GM12878 (cell line): ENCODE measurements around the gene IER2. TPM values are rescaled to one million over a fixed set of nuclear protein-coding genes. Genes with fewer than 3 reads are reported as not detected.
A peak's percentile ranks its signal among the peaks of the same experiment; 100 is the strongest.

Source experiments
- ATAC-seq: fragments of 200-7000 bp; cut with Tn5 transposase; 3 replicates; pipeline ENCODE4 v1.9.1; 2020; ENCODE audit warnings: mild to moderate bottlenecking, moderate library complexity
- BruUV-seq: library from RNA; stranded (reverse); fragments of 400-500 nt; replicated peaks from 2 replicates; lab custom pipeline; 2021; lab: Mats Ljungman, UMichigan
- CTCF ChIA-PET: fragments of 300-600 bp; sonication (Branson Sonifier 250); formaldehyde crosslinking; extraction: SDS; loops from one replicate; lab custom pipeline; 2021; ENCODE audit warnings: inconsistent platforms; lab: Yijun Ruan, JAX
- POLR2A ChIA-PET: fragments of 350-600 bp; formaldehyde crosslinking; extraction: SDS; loops from one replicate; lab custom pipeline; 2021; ENCODE audit warnings: inconsistent platforms; lab: Charles Lee
- RAD21 ChIA-PET: fragments of 300-600 bp; sonication (Branson Sonifier 250); formaldehyde crosslinking; loops from one replicate; lab custom pipeline; 2023; ENCODE audit warnings: antibody characterized with exemption; ENCODE audit not compliant: unreplicated experiment; lab: Charles Lee
- SMC1A ChIA-PET: fragments of 300-600 bp; sonication (Branson Sonifier 250); formaldehyde crosslinking; loops from one replicate; lab custom pipeline; 2023; ENCODE audit not compliant: unreplicated experiment, uncharacterized antibody; lab: Charles Lee
- DNase-seq: peaks from one replicate; pipeline ENCODE4 v3.0.0-alpha.2; 2011; ENCODE audit warnings: low read depth, low spot score
- FAIRE-seq: peaks from 3 replicates; lab custom pipeline; 2011; peaks lifted over from hg19 to GRCh38; lab: Jason Lieb, UNC
- H2AFZ ChIP-seq: 2 replicates; pipeline ENCODE4 v1.6.0; 2011; ENCODE audit warnings: low read depth, low read length, control low read depth; ENCODE audit not compliant: control insufficient read depth
- H3K27ac ChIP-seq: 2 replicates; pipeline ENCODE4 v1.5.1; 2011; ENCODE audit warnings: control low read depth; ENCODE audit not compliant: control insufficient read depth, insufficient read depth
- H3K27me3 ChIP-seq, 2 experiments: replicated peaks in 1 of 2; 2 replicates each; pipeline versions ENCODE4 v1.6.0 to v1.6.1; 2011; ENCODE audit warnings: low read length in 1 of 2; ENCODE audit not compliant: control insufficient read depth in 2 of 2, insufficient read depth in 2 of 2
- H3K36me3 ChIP-seq, 2 experiments: 2 replicates each; pipeline ENCODE4 v1.5.1; 2011; ENCODE audit warnings: low read length in 1 of 2; ENCODE audit not compliant: control insufficient read depth in 2 of 2, insufficient read depth in 2 of 2
- H3K4me1 ChIP-seq: 2 replicates; pipeline ENCODE4 v1.6.1; 2011; ENCODE audit warnings: mild to moderate bottlenecking, low read length, moderate library complexity, mixed read lengths; ENCODE audit not compliant: control insufficient read depth, insufficient read depth
- H3K4me2 ChIP-seq: 2 replicates; pipeline ENCODE4 v1.6.0; 2011; ENCODE audit warnings: control low read depth; ENCODE audit not compliant: control insufficient read depth, insufficient read depth
- H3K4me3 ChIP-seq: fragments of 200-600 bp; sonication (generic); 2 replicates; pipeline ENCODE4 v1.5.1; 2016
- H3K79me2 ChIP-seq: 2 replicates; pipeline ENCODE4 v1.6.0; 2011; ENCODE audit warnings: low read length; ENCODE audit not compliant: control insufficient read depth, insufficient read depth
- H3K9ac ChIP-seq: 2 replicates; pipeline ENCODE4 v1.8.0; 2011; ENCODE audit warnings: low read length, control low read depth, mixed read lengths; ENCODE audit not compliant: control insufficient read depth, insufficient read depth
- H3K9me3 ChIP-seq: replicated peaks from 3 replicates; pipeline ENCODE4 v1.5.1; 2011; ENCODE audit warnings: mild to moderate bottlenecking, low read length; ENCODE audit not compliant: control insufficient read depth, insufficient read depth
- H4K20me1 ChIP-seq: 2 replicates; pipeline ENCODE4 v1.6.0; 2011; ENCODE audit not compliant: control insufficient read depth, insufficient read depth
- BCL11A ChIP-seq: IDR thresholded peaks from 2 replicates; pipeline ENCODE4 v1.6.1; 2011; ENCODE audit warnings: low read depth, low read length
- CBX5 ChIP-seq: sonication (generic); IDR thresholded peaks from 2 replicates; pipeline ENCODE4 v1.6.1; 2016; ENCODE audit warnings: low read depth, moderate library complexity, mild to moderate bottlenecking, inconsistent platforms
- EZH2 ChIP-seq: IDR thresholded peaks from 2 replicates; pipeline ENCODE4 v1.6.1; 2012; ENCODE audit warnings: low read depth, mild to moderate bottlenecking, control low read depth, inconsistent platforms, low read length, borderline replicate concordance; ENCODE audit not compliant: control insufficient read depth
- HDAC6 ChIP-seq: fragments of 200-600 bp; sonication (generic); IDR thresholded peaks from one replicate; pipeline ENCODE4 v1.8.0; 2017; ENCODE audit warnings: antibody characterized with exemption; ENCODE audit not compliant: unreplicated experiment
- MYB ChIP-seq: fragments of 150-350 bp; IDR thresholded peaks from 2 replicates; pipeline ENCODE4 v1.6.1; 2014; ENCODE audit warnings: mild to moderate bottlenecking, low read depth, low read length, borderline replicate concordance
- NFYA ChIP-seq: IDR thresholded peaks from 2 replicates; pipeline ENCODE4 v1.6.1; 2011; ENCODE audit warnings: low read depth, mild to moderate bottlenecking, low read length, improper control_type of control experiment, borderline replicate concordance
- NR2C2 ChIP-seq: IDR thresholded peaks from 2 replicates; pipeline ENCODE4 v1.6.1; 2011; ENCODE audit warnings: borderline replicate concordance, low read depth; ENCODE audit not compliant: control insufficient read depth, insufficient read length
- RAD21 ChIP-seq: IDR thresholded peaks from 2 replicates; pipeline ENCODE4 v1.6.1; 2011; ENCODE audit warnings: mild to moderate bottlenecking, low read depth, low read length, moderate library complexity; ENCODE audit not compliant: insufficient read depth
- RB1 ChIP-seq: fragments of 450-650 bp; formaldehyde crosslinking; IDR thresholded peaks from 2 replicates; pipeline ENCODE4 v1.6.1; 2017; ENCODE audit warnings: mild to moderate bottlenecking, borderline replicate concordance
- RBBP5 ChIP-seq: fragments of 200-600 bp; sonication (generic); conservative IDR thresholded peaks from 2 replicates; pipeline ENCODE4 v1.6.1; 2016
- RELA ChIP-seq: fragments of 450-650 bp; IDR thresholded peaks from 2 replicates; pipeline ENCODE4 v1.8.0; 2014; ENCODE audit warnings: borderline replicate concordance; ENCODE audit not compliant: partially characterized antibody
- SMAD1 ChIP-seq: fragments of 450-650 bp; IDR thresholded peaks from 2 replicates; pipeline ENCODE4 v1.6.1; 2018; ENCODE audit warnings: mild to moderate bottlenecking, low read depth; ENCODE audit not compliant: partially characterized antibody
- SMARCA5 ChIP-seq: fragments of 450-650 bp; IDR thresholded peaks from 2 replicates; pipeline ENCODE4 v1.6.1; 2017; ENCODE audit warnings: mild to moderate bottlenecking
- SRF ChIP-seq, 2 experiments: IDR thresholded peaks; 2 replicates each; pipeline ENCODE4 v1.6.1; 2011; ENCODE audit warnings: low read depth in 2 of 2, low read length in 2 of 2, mild to moderate bottlenecking in 1 of 2, moderate library complexity in 1 of 2
- TARDBP ChIP-seq: IDR thresholded peaks from 2 replicates; pipeline ENCODE4 v1.6.1; 2016; ENCODE audit warnings: borderline replicate concordance
- TCF3 ChIP-seq: IDR thresholded peaks from 2 replicates; pipeline ENCODE4 v1.6.1; 2012; ENCODE audit warnings: low read depth, mild to moderate bottlenecking, low read length, borderline replicate concordance; ENCODE audit not compliant: insufficient read depth
- YY1 ChIP-seq: IDR thresholded peaks from 2 replicates; pipeline ENCODE4 v1.6.1; 2011; ENCODE audit warnings: low read depth, mild to moderate bottlenecking, low read length
- WGBS: methylation state at CpG from one replicate; pipeline ENCODE4 v1.1.6; 2016; ENCODE audit warnings: low lambda C conversion rate; ENCODE audit not compliant: insufficient replicate concordance, insufficient coverage; ENCODE audit errors: missing lambda C conversion rate; 5-methylcytosine and 5-hydroxymethylcytosine counted together
- in situ Hi-C: fragments of 300-500 bp; cut with MboI; formaldehyde crosslinking; loops from 9 replicates; pipeline ENCODE4 v1.14.3; 2018; ENCODE audit warnings: mixed read lengths
- intact Hi-C: fragments of 100-400 bp; cut with micrococcal nuclease; formaldehyde crosslinking; loops from one replicate; pipeline ENCODE4 v1.14.2; 2022; ENCODE audit not compliant: unreplicated experiment
- polyA plus RNA-seq, 11 experiments: library from polyadenylated mRNA; depleted of rRNA in 4 of 11; unstranded in 6 of 11; stranded (reverse) in 5 of 11; fragments of >200 nt; fragmentation: Nextera tagmentation in 4 of 11; fragmentation: Illumina TruSeq in 1 of 11; extraction: Ambion mirVana in 4 of 11; extraction: Trizol in 1 of 11; gene quantifications; 1 replicate in 1 of 11; 2 replicates in 10 of 11; pipeline versions ENCODE4 v1.2.1 to v1.2.3, GENCODE V29; 2011 to 2016; ENCODE audit warnings: inconsistent platforms in 2 of 11, missing spikeins in 2 of 11, low read depth in 1 of 11
- total RNA-seq, 4 experiments: library from RNA; depleted of rRNA in 3 of 4; stranded (reverse); fragments of >200 nt in 3 of 4; fragmentation: Illumina TruSeq in 1 of 4; extraction: Trizol in 1 of 4; gene quantifications; 2 replicates each; pipeline versions ENCODE4 v1.2.1 to v1.2.3, GENCODE V29; 2013 to 2021
- TF ChIP-seq, protein P1 (sequence below): IDR thresholded peaks from 2 replicates; pipeline ENCODE4 v1.6.1; 2011; ENCODE audit warnings: low read depth, low read length, improper control_type of control experiment, borderline replicate concordance
- TF ChIP-seq, protein P2 (sequence below), 3 experiments: IDR thresholded peaks in 2 of 3; conservative IDR thresholded peaks in 1 of 3; 2 replicates each; pipeline ENCODE4 v1.5.1; 2011; ENCODE audit warnings: low read depth in 3 of 3, low read length in 3 of 3, mild to moderate bottlenecking in 3 of 3, control low read depth in 2 of 3, moderate library complexity in 2 of 3, inconsistent platforms in 1 of 3, mixed read lengths in 1 of 3; ENCODE audit not compliant: control insufficient read depth in 2 of 3, insufficient read depth in 1 of 3; ENCODE audit errors: extremely low read depth in 1 of 3

Gene IER2
- total and polyA plus RNA-seq, 10 of the 15 experiments (the other 5 are each of a cell fraction or from before 2014, with no cell fraction given): 2.8 to 94.5 (median 24.9) TPM

DNA sequence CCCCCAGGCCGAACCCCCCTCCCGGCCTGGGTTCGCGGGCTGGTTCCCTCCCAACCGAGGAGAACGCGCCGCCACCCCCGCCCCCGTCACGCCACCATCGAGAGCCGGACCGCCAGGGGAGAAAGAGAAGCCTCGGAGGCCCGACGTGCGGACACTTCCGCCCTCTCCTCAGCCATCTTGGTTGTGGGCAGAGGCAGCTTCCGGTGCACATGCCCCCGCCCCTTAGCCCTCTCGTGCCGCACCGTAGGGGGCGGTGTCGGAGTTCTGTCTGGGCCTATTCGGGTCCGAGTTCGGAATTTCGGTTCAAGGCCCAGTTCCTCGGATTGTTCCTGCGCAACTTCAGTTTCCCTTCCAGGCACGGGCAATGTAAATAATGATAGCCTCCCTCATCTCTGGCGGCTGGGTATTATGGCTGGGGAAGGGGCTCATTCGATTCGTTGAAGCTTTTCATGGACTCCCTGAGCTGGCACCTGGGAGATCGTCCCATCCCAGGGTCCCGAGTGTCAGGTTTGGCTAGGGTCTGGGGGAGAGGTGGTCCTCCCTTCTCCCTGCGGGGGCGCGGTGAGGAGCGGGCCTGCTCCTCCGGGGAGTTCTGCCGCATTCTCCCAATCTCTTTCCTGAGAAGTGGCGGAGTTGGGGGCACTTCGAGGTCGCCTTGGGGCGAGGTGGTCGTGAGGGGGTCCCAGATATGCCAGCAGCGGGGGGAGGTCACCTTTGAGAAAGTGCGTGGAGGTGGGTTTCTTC is at the start of gene IER2, which contains the start of gene STX10 (continued):
- TF ChIP-seq TCF3 (0 out of 2 replicates have a peak, but pooled peaks have one; percentile 8), SMARCA5 (peak; percentile 81; the same call in 1 of the 2 replicates), BCL11A (no peak), CBX5 (no peak), NR2C2 (no peak), SRF (IDR thresholded peaks at IDR 0.05; ENCODE audit: low read depth in 2 of 2, low read length in 2 of 2) (0 out of 4 replicates have a peak, but pooled peaks have one; percentile 21 to 33), HDAC6 (no peak), YY1 (peak; percentile 100), RELA (peak; percentile 40)

DNA sequence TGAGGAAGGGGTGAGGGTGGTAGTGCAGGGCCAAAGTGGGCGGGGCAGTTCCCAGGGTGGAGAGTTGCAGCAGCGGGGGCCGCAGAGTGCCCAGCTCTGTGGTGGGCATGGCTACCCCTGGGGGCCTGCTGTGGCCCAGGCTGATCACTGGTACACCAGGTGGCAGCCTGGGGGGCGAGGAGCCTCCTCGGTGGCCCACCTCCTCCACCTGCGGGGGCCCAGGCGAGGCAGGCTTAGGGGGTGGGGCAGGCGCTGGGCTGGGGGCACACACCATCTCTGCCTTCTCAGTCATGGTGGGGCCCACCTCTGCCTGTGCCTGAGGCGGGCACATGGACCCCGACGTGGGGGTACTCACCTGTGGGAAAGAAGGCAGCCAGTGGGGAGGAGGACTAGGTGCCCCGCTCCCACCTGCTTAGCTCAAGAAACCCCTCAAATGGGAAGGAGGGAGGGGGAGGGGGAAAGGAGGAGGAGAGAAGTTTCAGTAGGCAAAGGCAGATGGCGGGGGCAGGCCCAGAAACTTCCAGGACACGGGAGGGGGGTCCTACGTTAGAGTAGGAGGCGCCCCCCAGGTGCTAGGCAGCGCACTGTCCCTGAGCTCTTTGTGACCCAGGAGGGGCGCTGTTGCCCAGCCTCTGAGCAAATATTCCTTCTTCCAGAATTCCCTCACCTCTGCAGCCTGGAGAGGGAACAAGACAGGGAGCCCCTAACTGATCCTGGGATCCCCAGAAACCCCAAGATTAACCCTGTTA is 49.2 kb upstream of the IER2 start:
- ATAC-seq (no peak), FAIRE-seq (no peak), DNase-seq (no peak)
- SMC1A ChIA-PET: interaction anchor here (0.7 kb wide), 1 partner anchor 16 kb away, joined by 3 read pairs; no protein-coding TSS in a partner anchor
- H2AFZ ChIP-seq: no peak overlapping the region
- BruUV-seq: no TSS peak
- no peaks in the 10 kb centered on the region for H4K20me1 ChIP-seq
- POLR2A ChIA-PET: interaction anchor here (0.5 to 1.4 kb wide), 6 partner anchors 17 to 145 kb away, joined by 3 to 9 read pairs (median 4); partner anchors contain the start of gene NACC1
- in situ Hi-C loops (no loop called here), intact Hi-C loops (loop anchor here (5.0 kb wide), 2 partner anchors 51 to 161 kb away; partner anchors contain the start of genes IER2 and STX10)
- no peaks in the 10 kb centered on the region; a peak in 1 of 4 replicates for H3K36me3 ChIP-seq
- CTCF ChIA-PET: interaction anchor here (0.6 to 3.0 kb wide), 13 partner anchors 12 to 225 kb away, joined by 3 to 13 read pairs (median 4); partner anchors contain the start of gene NACC1
- no peak overlapping the region; the same call in none of the 2 replicates for H3K4me2 ChIP-seq
- peaks cover 47% of the 10 kb centered on the region for H3K4me1 ChIP-seq
- RAD21 ChIA-PET: no interaction called here
- H3K9me3 ChIP-seq: no peaks in the 10 kb centered on the region; the same call in 2 of the 3 replicates
- peaks cover 2 to 4% of the 10 kb centered on the region in 2 experiments for H3K27me3 ChIP-seq
- no peak overlapping the region for H3K9ac ChIP-seq
- no peak overlapping the region for H3K27ac ChIP-seq
- WGBS: 55% methylated on average over 17 of the region's 18 CpGs
- peak overlapping the region; percentile 57; the same call in 1 of the 2 replicates for H3K4me3 ChIP-seq
- peaks cover 5% of the 10 kb centered on the region; the same call in 1 of the 2 replicates for H3K79me2 ChIP-seq
- TF ChIP-seq EZH2 (no peak), TARDBP (no peak), SMAD1 (no peak), RB1 (no peak), RAD21 (peak; percentile 25; the same call in 1 of the 2 replicates), SRF (IDR thresholded peaks at IDR 0.05; ENCODE audit: low read depth in 2 of 2, low read length in 2 of 2) (no peak), RBBP5 (no peak), NFYA (no peak), MYB (no peak)
- TF ChIP-seq, protein P1, sequence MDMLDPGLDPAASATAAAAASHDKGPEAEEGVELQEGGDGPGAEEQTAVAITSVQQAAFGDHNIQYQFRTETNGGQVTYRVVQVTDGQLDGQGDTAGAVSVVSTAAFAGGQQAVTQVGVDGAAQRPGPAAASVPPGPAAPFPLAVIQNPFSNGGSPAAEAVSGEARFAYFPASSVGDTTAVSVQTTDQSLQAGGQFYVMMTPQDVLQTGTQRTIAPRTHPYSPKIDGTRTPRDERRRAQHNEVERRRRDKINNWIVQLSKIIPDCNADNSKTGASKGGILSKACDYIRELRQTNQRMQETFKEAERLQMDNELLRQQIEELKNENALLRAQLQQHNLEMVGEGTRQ: no peak
- TF ChIP-seq, protein P2, sequence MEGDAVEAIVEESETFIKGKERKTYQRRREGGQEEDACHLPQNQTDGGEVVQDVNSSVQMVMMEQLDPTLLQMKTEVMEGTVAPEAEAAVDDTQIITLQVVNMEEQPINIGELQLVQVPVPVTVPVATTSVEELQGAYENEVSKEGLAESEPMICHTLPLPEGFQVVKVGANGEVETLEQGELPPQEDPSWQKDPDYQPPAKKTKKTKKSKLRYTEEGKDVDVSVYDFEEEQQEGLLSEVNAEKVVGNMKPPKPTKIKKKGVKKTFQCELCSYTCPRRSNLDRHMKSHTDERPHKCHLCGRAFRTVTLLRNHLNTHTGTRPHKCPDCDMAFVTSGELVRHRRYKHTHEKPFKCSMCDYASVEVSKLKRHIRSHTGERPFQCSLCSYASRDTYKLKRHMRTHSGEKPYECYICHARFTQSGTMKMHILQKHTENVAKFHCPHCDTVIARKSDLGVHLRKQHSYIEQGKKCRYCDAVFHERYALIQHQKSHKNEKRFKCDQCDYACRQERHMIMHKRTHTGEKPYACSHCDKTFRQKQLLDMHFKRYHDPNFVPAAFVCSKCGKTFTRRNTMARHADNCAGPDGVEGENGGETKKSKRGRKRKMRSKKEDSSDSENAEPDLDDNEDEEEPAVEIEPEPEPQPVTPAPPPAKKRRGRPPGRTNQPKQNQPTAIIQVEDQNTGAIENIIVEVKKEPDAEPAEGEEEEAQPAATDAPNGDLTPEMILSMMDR (IDR thresholded peaks at IDR 0.05 in 2 of 3, conservative IDR thresholded peaks at IDR 0.05 in 1 of 3; ENCODE audit: control insufficient read depth in 2 of 3, extremely low read depth in 1 of 3, insufficient read depth in 1 of 3, low read depth in 3 of 3, low read length in 3 of 3): peak; percentile 19 to 53 (median 38); a peak in 5 of 6 replicates
